Kidney capillary endothelial cell (primary cell): ENCODE measurements around the gene TMEM201.

Experiments
- DNase-seq: peaks from one replicate; pipeline ENCODE4 v3.0.0-alpha.2; 2018; ENCODE audit warnings: low spot score

The TMEM201 gene

GRCh38 chr1:9653491-9654050 is 64.9 kb downstream of the TMEM201 start:
- DNase-seq: no peak

GRCh38 chr1:9654051-9654833 is 65.5 kb downstream of the TMEM201 start:
- DNase-seq: no peak

- DNase-seq: no peak
Observed at GRCh38 chr1:9654834-9655723, 66.4 kb downstream of the TMEM201 start.

- no peak for DNase-seq
Observed at GRCh38 chr1:9655836-9656235, 67.1 kb downstream of the TMEM201 start.

GRCh38 chr1:9657521-9658032 is 68.9 kb downstream of the TMEM201 start:
- no peak for DNase-seq

- DNase-seq: no peak
Observed at GRCh38 chr1:9658199-9658598, 69.5 kb downstream of the TMEM201 start.

- DNase-seq: no peak
Observed at GRCh38 chr1:9659328-9659727, 70.6 kb downstream of the TMEM201 start.

GRCh38 chr1:9663257-9663656 is 74.5 kb downstream of the TMEM201 start:
- no peak for DNase-seq
